Caco-2 (cell line): ENCODE measurements around the gene EIF4E3. TPM values are rescaled to one million over a fixed set of nuclear protein-coding genes. Genes with fewer than 3 reads are reported as not detected.

Experiments used
- BruUV-seq: library from RNA; stranded (reverse); fragments of 400-500 nt; replicated peaks from 2 replicates; lab custom pipeline; 2021; lab: Mats Ljungman, UMichigan
- CTCF ChIA-PET: fragments of 300-600 bp; sonication (Branson Sonifier 250); formaldehyde crosslinking; loops from one replicate; lab custom pipeline; 2022; ENCODE audit warnings: antibody characterized with exemption; lab: Charles Lee
- POLR2A ChIA-PET: fragments of 300-600 bp; sonication (Branson Sonifier 250); formaldehyde crosslinking; loops from one replicate; lab custom pipeline; 2022; ENCODE audit warnings: antibody characterized with exemption; lab: Charles Lee
- DNase-seq, 2 experiments: peaks; one replicate each; pipeline versions ENCODE4 v3.0.0 to v3.0.0-alpha.2; 2020 to 2022
- H3K27me3 ChIP-seq: replicated peaks from 2 replicates; pipeline ENCODE4 v1.6.0; 2011; ENCODE audit warnings: low read length; ENCODE audit not compliant: control insufficient read depth, insufficient read depth
- H3K36me3 ChIP-seq: 2 replicates; pipeline ENCODE4 v1.5.1; 2011; ENCODE audit warnings: low read length; ENCODE audit not compliant: control insufficient read depth, insufficient read depth
- H3K4me1 ChIP-seq: fragments of 250-450 bp; sonication (Bioruptor Pico); 2 replicates; pipeline ENCODE4 v1.5.1; 2020; ENCODE audit warnings: mild to moderate bottlenecking
- H3K4me3 ChIP-seq: 2 replicates; pipeline ENCODE4 v1.5.1; 2011; ENCODE audit warnings: low read depth, mild to moderate bottlenecking, control low read depth, low read length
- H3K9me3 ChIP-seq: fragments of 250-450 bp; sonication (Bioruptor Pico); 2 replicates; pipeline ENCODE4 v1.5.1; 2020; ENCODE audit warnings: mild to moderate bottlenecking, moderate library complexity
- H3K27ac Mint-ChIP-seq: one replicate; pipeline ENCODE4 v1.8.0; 2022; ENCODE audit warnings: mixed read lengths; ENCODE audit not compliant: unreplicated experiment
- H3K27me3 Mint-ChIP-seq: one replicate; pipeline ENCODE4 v1.8.0; 2022; ENCODE audit warnings: mixed read lengths; ENCODE audit not compliant: insufficient read depth, unreplicated experiment
- H3K36me3 Mint-ChIP-seq: one replicate; pipeline ENCODE4 v1.8.0; 2022; ENCODE audit warnings: mild to moderate bottlenecking, mixed read lengths; ENCODE audit not compliant: insufficient read depth, unreplicated experiment
- H3K4me1 Mint-ChIP-seq: one replicate; pipeline ENCODE4 v1.8.0; 2022; ENCODE audit warnings: low read depth, mixed read lengths; ENCODE audit not compliant: unreplicated experiment
- H3K4me3 Mint-ChIP-seq: one replicate; pipeline ENCODE4 v1.8.0; 2022; ENCODE audit warnings: mild to moderate bottlenecking, moderate library complexity, mixed read lengths; ENCODE audit not compliant: unreplicated experiment
- H3K9me3 Mint-ChIP-seq: one replicate; pipeline ENCODE4 v1.8.0; 2022; ENCODE audit warnings: mixed read lengths; ENCODE audit not compliant: unreplicated experiment
- intact Hi-C: fragments of 100-400 bp; cut with micrococcal nuclease; formaldehyde crosslinking; loops from one replicate; pipeline ENCODE4 v1.10.0; 2022; ENCODE audit not compliant: unreplicated experiment
- total RNA-seq: library from RNA; stranded (reverse); gene quantifications from 2 replicates; pipeline ENCODE4 v1.2.3, GENCODE V29; 2022
- TF ChIP-seq, protein P1 (sequence below), 2 experiments: fragments of 200-600 bp in 1 of 2; IDR thresholded peaks; 1 replicate in 1 of 2; 2 replicates in 1 of 2; pipeline versions ENCODE4 v1.5.1 to v1.8.0; 2011 to 2022; ENCODE audit warnings: antibody characterized with exemption in 1 of 2, control low read depth in 1 of 2, inconsistent platforms in 1 of 2, low read depth in 1 of 2, low read length in 1 of 2, mild to moderate bottlenecking in 1 of 2, moderate library complexity in 1 of 2; ENCODE audit not compliant: insufficient read depth in 1 of 2, severe bottlenecking in 1 of 2, unreplicated experiment in 1 of 2

EIF4E3 gene
- total RNA-seq, 1 experiment from 2014 or later: 1.7 TPM

- no TSS peak for BruUV-seq
- TF ChIP-seq, protein P1, sequence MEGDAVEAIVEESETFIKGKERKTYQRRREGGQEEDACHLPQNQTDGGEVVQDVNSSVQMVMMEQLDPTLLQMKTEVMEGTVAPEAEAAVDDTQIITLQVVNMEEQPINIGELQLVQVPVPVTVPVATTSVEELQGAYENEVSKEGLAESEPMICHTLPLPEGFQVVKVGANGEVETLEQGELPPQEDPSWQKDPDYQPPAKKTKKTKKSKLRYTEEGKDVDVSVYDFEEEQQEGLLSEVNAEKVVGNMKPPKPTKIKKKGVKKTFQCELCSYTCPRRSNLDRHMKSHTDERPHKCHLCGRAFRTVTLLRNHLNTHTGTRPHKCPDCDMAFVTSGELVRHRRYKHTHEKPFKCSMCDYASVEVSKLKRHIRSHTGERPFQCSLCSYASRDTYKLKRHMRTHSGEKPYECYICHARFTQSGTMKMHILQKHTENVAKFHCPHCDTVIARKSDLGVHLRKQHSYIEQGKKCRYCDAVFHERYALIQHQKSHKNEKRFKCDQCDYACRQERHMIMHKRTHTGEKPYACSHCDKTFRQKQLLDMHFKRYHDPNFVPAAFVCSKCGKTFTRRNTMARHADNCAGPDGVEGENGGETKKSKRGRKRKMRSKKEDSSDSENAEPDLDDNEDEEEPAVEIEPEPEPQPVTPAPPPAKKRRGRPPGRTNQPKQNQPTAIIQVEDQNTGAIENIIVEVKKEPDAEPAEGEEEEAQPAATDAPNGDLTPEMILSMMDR (IDR thresholded peaks at IDR 0.05; ENCODE audit: insufficient read depth in 1 of 2, low read depth in 1 of 2, low read length in 1 of 2, severe bottlenecking in 1 of 2, unreplicated experiment in 1 of 2): no peak
- H3K4me3 ChIP-seq: no peak overlapping the region
- CTCF ChIA-PET: interaction anchor here (0.7 kb wide), 1 partner anchor 207 kb away, joined by 3 read pairs; no protein-coding TSS in a partner anchor
- H3K36me3 Mint-ChIP-seq: no peaks in the 10 kb centered on the region
- no peaks in the 10 kb centered on the region for H3K27me3 Mint-ChIP-seq
- H3K36me3 ChIP-seq: no peaks in the 10 kb centered on the region
- no peak for DNase-seq
- POLR2A ChIA-PET: no interaction called here
- no peak overlapping the region for H3K4me3 Mint-ChIP-seq
- H3K27me3 ChIP-seq: no peaks in the 10 kb centered on the region
- no peaks in the 10 kb centered on the region for H3K9me3 ChIP-seq
- no peaks in the 10 kb centered on the region for H3K4me1 Mint-ChIP-seq
- intact Hi-C loops: no loop called here
- no peaks in the 10 kb centered on the region for H3K9me3 Mint-ChIP-seq
- no peaks in the 10 kb centered on the region for H3K4me1 ChIP-seq
- no peak overlapping the region for H3K27ac Mint-ChIP-seq
Measured at GRCh38 chr3:71636001-71636400, 89.2 kb downstream of the EIF4E3 start.

- no peak overlapping the region for H3K27ac Mint-ChIP-seq
- TF ChIP-seq, protein P1 (IDR thresholded peaks at IDR 0.05; ENCODE audit: insufficient read depth in 1 of 2, low read depth in 1 of 2, low read length in 1 of 2, severe bottlenecking in 1 of 2, unreplicated experiment in 1 of 2): no peak
- ChIA-PET POLR2A (no interaction called here), CTCF (no interaction called here)
- H3K27me3 ChIP-seq: no peaks in the 10 kb centered on the region
- H3K36me3 ChIP-seq: no peaks in the 10 kb centered on the region
- no peak overlapping the region for H3K4me3 ChIP-seq
- intact Hi-C loops: no loop called here
- no peaks in the 10 kb centered on the region for H3K27me3 Mint-ChIP-seq
- no peak overlapping the region for H3K4me3 Mint-ChIP-seq
- DNase-seq: no peak
- no peaks in the 10 kb centered on the region for H3K4me1 ChIP-seq
- no peaks in the 10 kb centered on the region for H3K36me3 Mint-ChIP-seq
- H3K9me3 Mint-ChIP-seq: no peaks in the 10 kb centered on the region
- H3K9me3 ChIP-seq: no peaks in the 10 kb centered on the region
- no peaks in the 10 kb centered on the region for H3K4me1 Mint-ChIP-seq
- no TSS peak for BruUV-seq
Measured at GRCh38 chr3:71634671-71635070, 90.5 kb downstream of the EIF4E3 start.

DNA sequence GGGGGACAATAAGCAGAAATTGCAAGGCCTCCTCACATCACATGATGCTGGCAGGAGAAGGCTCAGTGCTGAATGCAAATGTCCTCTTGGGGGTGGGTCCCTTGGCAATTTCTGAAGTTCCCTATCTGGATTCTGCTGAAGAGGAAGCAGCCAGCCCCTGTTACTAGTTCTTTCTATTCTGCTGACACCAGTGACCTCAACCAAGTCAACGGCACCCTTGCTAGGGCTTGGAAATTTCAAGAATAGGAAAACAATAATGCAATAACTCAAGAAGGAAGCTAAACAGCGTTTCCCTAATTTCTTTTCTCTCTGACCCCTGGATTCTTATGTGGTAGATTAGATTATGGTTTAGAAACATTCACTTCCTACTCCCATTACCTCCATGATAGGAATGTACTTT lies 95.5 kb downstream of the EIF4E3 start:
- Histone ChIP-seq H3K36me3 (no peaks in the 10 kb centered on the region), H3K9me3 (no peaks in the 10 kb centered on the region), H3K4me3 (no peak overlapping the region), H3K4me1 (no peaks in the 10 kb centered on the region), H3K27me3 (no peaks in the 10 kb centered on the region)
- peaks cover 8% of the 10 kb centered on the region for H3K9me3 Mint-ChIP-seq
- H3K36me3 Mint-ChIP-seq: no peaks in the 10 kb centered on the region
- no TSS peak for BruUV-seq
- POLR2A ChIA-PET: no interaction called here
- H3K4me3 Mint-ChIP-seq: no peak overlapping the region
- no peak overlapping the region for H3K27ac Mint-ChIP-seq
- H3K4me1 Mint-ChIP-seq: no peaks in the 10 kb centered on the region
- TF ChIP-seq, protein P1 (IDR thresholded peaks at IDR 0.05; ENCODE audit: insufficient read depth in 1 of 2, low read depth in 1 of 2, low read length in 1 of 2, severe bottlenecking in 1 of 2, unreplicated experiment in 1 of 2): no peak
- intact Hi-C loops: no loop called here
- CTCF ChIA-PET: no interaction called here
- DNase-seq: no peak
- H3K27me3 Mint-ChIP-seq: no peaks in the 10 kb centered on the region
